NCI-H1048 (cell line): ENCODE data around the gene C1orf35.

Experiments used
- DNase-seq: peaks from one replicate; lab custom pipeline; 2025; lab: John Stamatoyannopoulos, UW

Gene C1orf35

DNA sequence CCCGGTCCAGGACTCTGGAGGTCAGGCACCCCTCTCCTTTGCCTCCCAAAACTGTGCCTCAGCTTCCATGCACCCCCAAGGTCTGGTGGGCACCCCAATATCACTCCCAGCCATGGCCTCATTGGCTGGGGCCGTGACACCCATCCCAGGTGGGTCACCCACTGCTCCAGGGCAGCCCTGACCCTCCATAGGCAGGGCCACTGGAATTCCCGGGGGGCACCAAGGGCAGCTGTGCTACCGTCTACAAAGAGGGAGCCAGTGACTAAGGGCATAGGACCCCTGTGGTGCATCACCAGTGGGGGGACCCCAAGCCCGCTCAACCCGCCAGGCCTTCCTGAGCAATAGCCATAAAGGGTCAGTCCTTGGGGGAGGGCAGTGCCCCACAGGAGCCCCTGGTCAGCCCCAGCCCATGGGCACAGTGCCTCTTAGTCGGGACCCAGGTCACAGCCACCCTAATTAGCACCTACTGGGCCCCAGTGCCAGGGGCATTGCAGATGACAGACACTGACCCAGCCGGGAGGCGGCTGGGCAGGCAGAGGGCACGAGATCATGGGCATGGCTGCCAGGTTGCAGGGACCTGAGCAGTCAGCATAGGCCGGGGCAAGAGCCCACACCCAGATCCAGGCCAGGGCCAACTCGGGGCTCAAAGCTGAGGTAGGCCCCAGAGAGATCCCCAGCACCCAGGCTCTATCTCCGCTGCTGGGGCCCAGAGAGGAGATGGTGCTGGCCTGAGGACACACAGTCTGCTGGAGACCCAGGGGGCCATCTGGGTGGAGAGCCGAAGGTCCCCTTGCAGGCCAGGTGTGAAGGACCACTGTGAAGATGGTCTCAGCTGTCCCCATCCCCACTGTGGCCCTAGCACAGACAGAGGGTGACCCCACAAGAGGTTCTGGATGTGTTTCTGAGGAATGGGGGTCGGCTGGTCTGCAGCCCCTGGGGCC lies 39.6 kb downstream of the C1orf35 start:
- no peak for DNase-seq

DNA sequence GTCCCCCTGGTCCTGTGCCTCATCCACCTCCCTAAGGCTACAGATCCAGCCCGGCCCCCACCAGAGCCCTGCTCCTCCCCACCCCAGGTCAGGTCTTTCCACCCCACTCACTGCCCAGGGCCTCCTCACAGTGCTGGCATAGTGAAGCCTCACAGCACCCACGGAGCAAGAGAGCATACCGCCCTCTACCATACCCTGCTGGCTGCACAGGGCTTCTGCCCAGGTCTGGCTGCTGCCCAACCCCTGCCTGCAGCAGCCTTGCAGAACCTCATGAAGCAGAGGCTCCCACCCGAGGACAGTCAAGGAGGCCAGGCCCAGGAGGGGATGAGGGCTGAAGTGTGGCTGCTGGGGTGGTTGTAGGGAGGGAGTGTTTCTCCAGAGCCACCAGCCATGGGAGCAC lies 40.3 kb downstream of the C1orf35 start:
- DNase-seq: no peak

DNA sequence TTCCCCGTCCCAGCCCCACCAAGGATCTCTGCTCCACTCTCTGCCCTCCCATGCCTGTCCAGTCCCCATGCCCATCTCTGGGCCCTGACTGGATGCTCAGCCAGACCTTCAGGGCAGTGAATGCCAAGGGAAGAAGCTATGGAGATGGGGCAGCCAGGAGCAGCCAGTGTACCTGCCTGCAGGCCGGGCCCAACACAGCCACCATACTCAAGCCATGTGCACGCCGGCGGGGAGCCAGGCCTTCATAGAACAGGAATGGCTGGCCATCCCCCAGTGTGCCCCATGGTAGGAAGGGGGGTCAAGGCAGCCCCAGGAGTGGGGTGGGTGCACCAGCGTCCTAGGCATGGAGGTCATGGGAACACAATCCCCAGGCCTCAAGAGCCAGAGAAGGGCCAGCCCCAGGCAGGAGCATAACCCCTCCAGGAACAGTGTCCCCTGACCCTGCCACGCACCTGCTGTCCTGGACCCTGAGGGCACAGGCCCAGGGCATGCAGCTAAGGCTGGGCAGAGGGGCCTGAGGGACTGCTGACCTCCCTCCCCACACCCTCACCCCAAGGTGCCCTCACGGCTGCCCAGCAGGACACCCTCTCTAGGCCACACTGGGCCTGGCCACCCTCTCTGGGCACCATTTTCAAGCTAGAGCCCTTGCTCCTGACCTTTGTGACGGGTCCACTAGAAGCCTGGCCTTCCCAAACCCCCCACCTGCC lies 40.9 kb downstream of the C1orf35 start:
- no peak for DNase-seq

DNA sequence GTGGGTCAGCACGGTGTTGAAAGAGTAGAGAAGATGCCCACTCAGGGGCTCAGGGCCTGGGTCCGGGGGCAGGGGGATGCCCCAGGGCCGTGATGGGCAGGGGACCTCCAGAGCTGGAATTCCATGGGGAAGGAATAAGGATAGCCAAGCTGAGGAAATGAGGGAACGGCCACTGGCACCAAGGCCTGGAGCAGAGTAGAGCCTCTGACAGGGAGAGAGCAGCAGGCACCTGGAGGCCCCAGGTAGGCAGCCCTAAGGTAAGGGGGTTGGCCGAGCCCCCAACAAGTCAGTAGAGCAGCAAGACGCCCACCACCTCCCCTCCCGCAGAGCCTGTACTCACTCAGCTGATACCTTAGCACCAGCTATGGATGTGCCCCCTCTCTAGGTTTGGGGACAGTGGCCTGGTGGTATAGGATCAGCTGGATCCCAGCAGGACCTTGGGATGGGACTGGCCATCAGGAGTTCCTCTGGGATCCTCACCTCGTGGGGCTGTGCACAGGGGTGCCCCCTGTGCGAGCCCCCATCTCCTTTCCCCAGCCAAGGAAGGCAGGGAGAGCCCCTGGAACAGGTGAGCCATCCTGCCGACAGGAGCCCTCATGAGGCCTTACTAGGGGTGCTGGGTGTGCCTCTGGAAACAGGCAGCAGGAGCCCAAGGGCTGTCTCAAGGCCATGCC lies 41.6 kb downstream of the C1orf35 start:
- DNase-seq: no peak

DNA sequence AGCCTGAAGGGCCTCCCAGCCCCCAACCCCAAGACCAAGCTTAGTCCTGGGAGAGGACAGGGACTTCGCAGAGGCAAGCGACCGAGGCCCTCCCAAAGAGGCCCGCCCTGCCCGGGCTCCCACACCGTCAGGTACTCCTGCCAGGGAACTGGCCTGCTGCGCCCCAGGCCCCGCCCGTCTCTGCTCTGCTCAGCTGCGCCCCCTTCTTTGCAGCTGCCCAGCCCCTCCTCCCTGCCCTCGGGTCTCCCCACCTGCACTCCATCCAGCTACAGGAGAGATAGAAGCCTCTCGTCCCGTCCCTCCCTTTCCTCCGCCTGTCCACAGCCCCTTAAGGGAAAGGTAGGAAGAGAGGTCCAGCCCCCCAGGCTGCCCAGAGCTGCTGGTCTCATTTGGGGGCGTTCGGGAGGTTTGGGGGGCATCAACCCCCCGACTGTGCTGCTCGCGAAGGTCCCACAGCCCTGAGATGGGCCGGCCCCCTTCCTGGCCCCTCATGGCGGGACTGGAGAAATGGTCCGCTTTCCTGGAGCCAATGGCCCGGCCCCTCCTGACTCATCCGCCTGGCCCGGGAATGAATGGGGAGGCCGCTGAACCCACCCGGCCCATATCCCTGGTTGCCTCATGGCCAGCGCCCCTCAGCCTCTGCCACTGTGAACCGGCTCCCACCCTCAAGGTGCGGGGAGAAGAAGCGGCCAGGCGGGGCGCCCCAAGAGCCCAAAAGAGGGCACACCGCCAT lies 42.5 kb downstream of the C1orf35 start:
- no peak for DNase-seq

DNA sequence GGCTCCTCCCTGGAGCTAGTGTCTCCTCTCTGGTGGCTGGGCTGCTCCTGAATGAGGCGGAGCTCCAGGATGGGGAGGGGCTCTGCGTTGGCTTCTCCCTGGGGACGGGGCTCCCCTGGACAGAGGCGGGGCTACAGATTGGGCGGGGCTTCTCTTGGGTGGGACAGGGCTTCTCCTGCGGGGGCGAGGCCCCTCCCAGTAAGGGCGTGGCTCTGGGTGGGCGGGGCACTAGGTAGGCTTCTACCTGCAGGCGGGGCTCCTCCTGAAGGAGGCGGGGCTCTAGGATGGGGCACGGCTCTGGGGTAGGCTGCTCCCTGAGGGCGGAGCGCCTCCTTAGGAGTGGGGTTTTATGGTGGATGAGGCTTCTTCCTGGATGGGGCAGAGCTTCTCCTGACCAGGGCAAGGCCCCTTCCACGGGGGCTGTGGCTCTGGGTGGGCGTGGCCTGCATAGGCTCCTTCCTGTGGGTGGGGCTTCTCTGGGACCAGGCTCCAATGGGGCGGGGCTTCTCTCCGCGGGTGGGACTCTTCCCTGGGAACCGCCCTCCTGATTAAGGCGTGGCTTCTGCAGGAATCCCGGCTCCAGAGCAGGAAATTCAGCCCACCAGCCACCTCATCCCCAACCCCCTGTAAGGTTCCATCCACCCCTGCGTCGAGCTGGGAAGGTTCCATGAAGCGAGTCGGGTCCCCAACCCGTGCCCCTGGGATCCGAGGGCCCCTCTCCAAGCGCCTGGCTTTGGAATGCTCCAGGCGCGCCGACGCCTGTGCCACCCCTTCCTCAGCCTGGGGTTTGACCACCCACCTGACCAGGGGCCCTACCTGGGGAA lies 43.3 kb downstream of the C1orf35 start:
- peak; percentile 76 for DNase-seq

DNA sequence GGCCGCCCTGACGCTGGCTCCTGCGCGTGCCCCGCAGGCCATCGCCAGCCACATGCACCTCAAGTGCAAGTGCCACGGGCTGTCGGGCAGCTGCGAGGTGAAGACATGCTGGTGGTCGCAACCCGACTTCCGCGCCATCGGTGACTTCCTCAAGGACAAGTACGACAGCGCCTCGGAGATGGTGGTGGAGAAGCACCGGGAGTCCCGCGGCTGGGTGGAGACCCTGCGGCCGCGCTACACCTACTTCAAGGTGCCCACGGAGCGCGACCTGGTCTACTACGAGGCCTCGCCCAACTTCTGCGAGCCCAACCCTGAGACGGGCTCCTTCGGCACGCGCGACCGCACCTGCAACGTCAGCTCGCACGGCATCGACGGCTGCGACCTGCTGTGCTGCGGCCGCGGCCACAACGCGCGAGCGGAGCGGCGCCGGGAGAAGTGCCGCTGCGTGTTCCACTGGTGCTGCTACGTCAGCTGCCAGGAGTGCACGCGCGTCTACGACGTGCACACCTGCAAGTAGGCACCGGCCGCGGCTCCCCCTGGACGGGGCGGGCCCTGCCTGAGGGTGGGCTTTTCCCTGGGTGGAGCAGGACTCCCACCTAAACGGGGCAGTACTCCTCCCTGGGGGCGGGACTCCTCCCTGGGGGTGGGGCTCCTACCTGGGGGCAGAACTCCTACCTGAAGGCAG lies 44.0 kb downstream of the C1orf35 start:
- no peak for DNase-seq

DNA sequence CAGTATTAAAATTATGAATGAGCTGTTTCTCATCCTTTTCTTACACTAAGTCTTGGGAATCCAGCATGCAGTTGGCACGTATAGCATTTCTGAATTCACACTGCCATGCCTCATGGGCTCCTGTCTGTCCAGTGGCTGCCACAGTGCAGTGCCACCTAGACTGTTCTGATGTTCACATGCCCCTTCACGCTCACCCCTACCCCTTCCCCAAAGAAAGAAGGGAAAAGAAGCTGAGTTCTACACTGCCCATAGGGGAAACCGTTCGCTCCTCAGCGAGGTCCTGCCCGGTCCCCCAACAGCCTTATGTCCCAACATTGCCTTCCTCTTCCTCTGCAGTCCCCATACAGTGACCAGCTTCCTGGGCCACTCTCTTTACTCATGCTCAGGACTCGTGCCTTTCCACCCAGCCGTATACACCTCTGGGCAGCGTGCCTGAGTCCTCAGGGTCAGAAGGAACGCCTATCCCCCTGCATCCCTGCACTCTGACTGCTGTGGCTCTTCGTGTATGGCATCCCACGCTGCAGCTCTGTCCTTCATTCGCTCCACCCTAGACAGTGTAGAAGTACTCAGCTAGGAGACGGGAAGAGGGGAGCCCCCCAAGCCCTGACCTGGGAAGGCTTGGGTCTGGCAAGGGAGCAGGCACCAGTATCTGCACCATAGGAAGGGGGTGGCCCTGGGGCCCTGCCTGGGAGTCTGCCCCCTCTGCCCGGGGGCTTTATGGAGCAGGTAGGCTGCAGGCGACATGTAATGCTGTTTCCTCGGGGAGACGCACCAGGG lies 44.8 kb downstream of the C1orf35 start:
- no peak for DNase-seq
